ENCODE data around the gene INA.
"Not testable (repeated sequence)": the region's sequence is repeated elsewhere in the genome, so short reads cannot be mapped to it uniquely, and the experiment has no call there.

Gene INA

DNA sequence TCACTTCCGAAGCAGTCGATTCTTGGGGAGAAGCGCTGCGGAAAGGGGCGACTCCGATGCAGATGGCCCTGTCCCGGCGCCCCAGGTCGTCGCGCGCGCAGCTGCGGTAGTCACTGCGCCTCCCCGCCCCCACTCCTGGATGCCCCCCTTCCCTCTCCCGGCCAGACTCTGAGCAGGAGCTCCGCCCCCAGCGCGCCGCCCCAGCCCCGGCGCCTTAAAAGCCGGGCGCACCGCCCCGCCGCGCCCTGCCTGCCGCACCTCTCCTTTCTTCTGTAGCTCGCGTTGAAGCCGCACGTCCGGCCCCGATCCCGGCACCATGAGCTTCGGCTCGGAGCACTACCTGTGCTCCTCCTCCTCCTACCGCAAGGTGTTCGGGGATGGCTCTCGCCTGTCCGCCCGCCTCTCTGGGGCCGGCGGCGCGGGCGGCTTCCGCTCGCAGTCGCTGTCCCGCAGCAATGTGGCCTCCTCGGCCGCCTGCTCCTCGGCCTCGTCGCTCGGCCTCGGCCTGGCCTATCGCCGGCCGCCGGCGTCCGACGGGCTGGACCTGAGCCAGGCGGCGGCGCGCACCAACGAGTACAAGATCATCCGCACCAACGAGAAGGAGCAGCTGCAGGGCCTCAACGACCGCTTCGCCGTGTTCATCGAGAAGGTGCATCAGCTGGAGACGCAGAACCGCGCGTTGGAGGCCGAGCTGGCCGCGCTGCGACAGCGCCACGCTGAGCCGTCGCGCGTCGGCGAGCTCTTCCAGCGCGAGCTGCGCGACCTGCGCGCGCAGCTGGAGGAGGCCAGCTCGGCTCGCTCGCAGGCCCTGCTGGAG, at the start of gene INA:
INA (plus strand) TSS at position 243 of the 817 bp plus-strand sequence; CDS start at position 317, 74 bp downstream.
- DNase-seq (ENCODE audit: extremely low read depth in 1 of 2, low read depth in 1 of 2) = peak; percentile 8 to 14

GRCh38 chr10:103227416-103227815, 49.5 kb upstream of the INA start:
- no peak for DNase-seq (ENCODE audit: extremely low read depth in 1 of 2, low read depth in 1 of 2)

DNA sequence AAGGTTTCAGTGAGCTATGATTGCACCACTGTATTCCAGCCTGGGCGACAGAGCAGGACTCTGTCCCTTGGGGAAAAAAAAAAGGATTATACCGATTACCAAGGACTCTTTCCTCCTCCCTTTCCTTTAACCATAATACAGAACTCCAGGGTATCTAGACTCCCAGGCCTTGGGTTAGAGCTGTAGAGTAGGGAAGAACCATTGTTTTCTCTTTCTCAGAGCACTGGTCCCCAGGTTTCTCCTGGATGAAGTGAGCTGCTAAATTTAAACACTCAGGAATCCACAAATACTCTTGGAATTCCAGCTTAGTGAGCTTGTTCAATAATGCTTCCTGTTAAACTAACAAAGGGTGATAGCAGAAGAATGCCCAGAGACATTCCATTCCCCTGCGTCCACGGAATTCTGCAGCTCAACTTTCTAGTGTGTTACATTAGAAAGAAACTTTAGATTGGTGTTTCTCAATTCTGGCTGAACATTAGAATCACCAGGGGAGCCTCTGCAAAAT, 45.8 kb upstream of the INA start:
- DNase-seq (ENCODE audit: extremely low read depth in 1 of 2, low read depth in 1 of 2) = no peak

GRCh38 chr10:103232131-103232673, 44.7 kb upstream of the INA start:
- DNase-seq (ENCODE audit: extremely low read depth in 1 of 2, low read depth in 1 of 2) = no peak

GRCh38 chr10:103232772-103233488, 44.0 kb upstream of the INA start:
- no peak for DNase-seq (ENCODE audit: extremely low read depth in 1 of 2, low read depth in 1 of 2)

DNA sequence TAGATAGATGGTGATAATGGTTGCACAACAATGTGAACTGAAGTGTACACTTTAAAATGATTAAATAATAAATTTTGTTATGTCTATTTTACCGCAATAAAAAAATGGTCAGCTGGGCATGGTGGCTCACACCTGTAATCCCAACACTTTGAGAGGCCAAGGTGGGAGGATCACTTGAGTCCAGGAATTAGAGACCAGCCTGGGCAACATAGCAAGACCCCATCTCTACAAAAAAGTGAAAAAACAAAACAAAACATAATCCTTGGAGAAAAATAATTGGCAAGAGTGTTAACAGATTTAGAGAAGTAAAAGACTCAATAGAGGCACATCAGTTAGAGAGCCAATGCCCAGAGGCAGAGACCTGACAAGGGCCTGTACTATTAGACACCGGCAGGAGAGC, 41.2 kb upstream of the INA start:
- DNase-seq (ENCODE audit: extremely low read depth in 1 of 2, low read depth in 1 of 2) = no peak

DNA sequence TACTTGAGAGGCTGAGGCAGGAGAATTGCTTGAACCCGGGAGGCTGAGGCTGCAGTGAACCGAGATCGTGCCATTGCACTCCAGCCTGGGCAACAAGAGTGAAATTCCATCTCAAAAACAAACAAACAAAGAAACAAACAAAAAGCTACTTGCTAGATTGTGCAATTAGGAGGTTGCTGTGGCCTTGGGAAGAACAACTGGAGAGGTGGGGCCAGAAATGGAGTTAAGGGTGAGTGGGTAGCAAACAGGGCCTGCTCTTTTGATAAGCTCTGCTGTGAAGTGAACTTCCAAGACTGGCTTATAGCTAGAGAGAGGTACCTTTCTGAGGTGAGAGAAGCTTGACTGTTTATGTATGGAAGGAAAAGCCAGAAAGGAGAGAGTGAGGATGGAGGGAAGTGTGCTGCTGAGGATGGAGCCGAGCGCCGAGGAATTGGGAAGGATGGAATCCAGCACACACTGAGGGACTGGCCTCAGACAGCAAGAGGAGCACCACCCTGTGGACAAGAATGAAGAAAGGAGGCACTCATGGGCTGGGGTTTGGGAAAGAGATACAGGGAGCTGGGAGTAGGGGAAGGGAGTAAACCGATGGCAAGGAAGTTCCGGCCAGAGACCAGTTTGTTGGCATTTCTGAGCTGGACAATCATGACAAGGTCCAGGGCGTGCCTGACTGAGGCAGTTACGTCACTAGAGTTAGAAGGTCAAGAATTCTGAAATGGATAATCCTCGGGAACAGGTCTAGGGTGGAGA, 38.3 kb upstream of the INA start:
- no peak for DNase-seq (ENCODE audit: extremely low read depth in 1 of 2, low read depth in 1 of 2)

- DNase-seq (ENCODE audit: extremely low read depth in 1 of 2, low read depth in 1 of 2) = no peak
These were observed 35.5 kb upstream of the INA start for GRCh38 chr10:103241262-103242011.

GRCh38 chr10:103244666-103245271, 32.2 kb upstream of the INA start:
- DNase-seq (ENCODE audit: extremely low read depth in 1 of 2, low read depth in 1 of 2) = peak; percentile 13 to 34

- not testable (repeated sequence) for DNase-seq (ENCODE audit: extremely low read depth in 1 of 2, low read depth in 1 of 2)
These were observed 31.4 kb upstream of the INA start, which contains the start of gene RPEL1 for GRCh38 chr10:103245587-103245986. TSS of gene RPEL1 (plus strand) at chr10:103245887. CDS start at chr10:103245997, 110 bp downstream.

GRCh38 chr10:103246324-103246723, 30.6 kb upstream of the INA start:
- DNase-seq (ENCODE audit: extremely low read depth in 1 of 2, low read depth in 1 of 2) = no peak

GRCh38 chr10:103254113-103254512, 22.8 kb upstream of the INA start:
- no peak for DNase-seq (ENCODE audit: extremely low read depth in 1 of 2, low read depth in 1 of 2)

- no peak for DNase-seq (ENCODE audit: extremely low read depth in 1 of 2, low read depth in 1 of 2)
These were observed 22.2 kb upstream of the INA start for GRCh38 chr10:103254538-103255325.

- DNase-seq (ENCODE audit: extremely low read depth in 1 of 2, low read depth in 1 of 2) = no peak
These were observed 20.3 kb upstream of the INA start for GRCh38 chr10:103256613-103257012.

- DNase-seq (ENCODE audit: extremely low read depth in 1 of 2, low read depth in 1 of 2) = no peak
These were observed 19.1 kb upstream of the INA start for GRCh38 chr10:103257812-103258211.

DNA sequence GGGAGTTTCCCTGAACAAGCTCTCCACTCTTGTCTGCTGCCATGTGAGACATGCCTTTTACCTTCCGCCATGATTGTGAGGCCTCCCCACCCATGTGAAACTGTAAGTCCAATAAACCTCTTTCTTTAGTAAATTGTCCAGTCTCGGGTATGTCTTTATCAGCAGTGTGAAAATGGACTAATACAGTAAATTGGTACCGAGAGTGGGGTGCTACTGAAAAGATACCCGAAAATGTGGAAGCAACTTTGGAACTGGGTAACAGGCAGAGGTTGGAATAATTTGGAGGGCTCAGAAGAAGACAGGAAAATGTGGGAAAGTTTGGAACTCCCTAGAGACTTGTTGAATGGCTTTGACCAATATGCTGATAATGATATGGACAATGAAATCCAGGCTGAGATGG, 18.0 kb upstream of the INA start:
- DNase-seq (ENCODE audit: extremely low read depth in 1 of 2, low read depth in 1 of 2) = not testable (repeated sequence)

GRCh38 chr10:103259989-103260388, 16.9 kb upstream of the INA start:
- DNase-seq (ENCODE audit: extremely low read depth in 1 of 2, low read depth in 1 of 2) = no peak

DNA sequence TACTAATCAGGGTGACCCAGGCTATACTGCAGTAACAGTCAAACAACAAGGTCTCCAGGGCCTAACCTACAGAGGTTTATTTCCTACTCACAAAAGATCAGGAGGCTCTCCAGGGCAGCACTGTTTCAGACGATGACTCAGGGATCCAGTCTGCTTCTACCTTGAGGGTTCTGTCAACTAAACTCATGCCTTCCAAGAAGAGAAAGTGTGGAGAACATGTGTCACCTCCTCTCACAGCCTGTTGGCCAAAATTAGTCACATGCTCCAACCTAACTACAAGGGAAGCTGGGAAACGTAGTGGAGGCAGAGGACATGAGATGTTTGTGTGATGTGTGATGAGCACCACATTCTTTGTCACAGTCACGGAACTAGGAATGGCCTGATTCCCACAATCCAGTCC, 14.7 kb upstream of the INA start:
- no peak for DNase-seq (ENCODE audit: extremely low read depth in 1 of 2, low read depth in 1 of 2)

Measured in stimulated activated CD8-positive, alpha-beta memory T cell treated with anti-CD3 and anti-CD28 coated beads, Interleukin-7, amount 100 ng/mL, for 48 hours (primary cell).